ENCODE measurements around the gene FAM53B.

FAM53B gene

GRCh38 chr10:124640538-124641231 lies 103.5 kb downstream of the FAM53B start:
- no peak for TF ChIP-seq CTCF (IDR thresholded peaks at IDR 0.05)

- no peak for TF ChIP-seq CTCF (IDR thresholded peaks at IDR 0.05)
These were observed 104.1 kb downstream of the FAM53B start for GRCh38 chr10:124640056-124640455.

GRCh38 chr10:124639646-124640045 lies 104.5 kb downstream of the FAM53B start:
- no peak for TF ChIP-seq CTCF (IDR thresholded peaks at IDR 0.05)

- TF ChIP-seq CTCF (IDR thresholded peaks at IDR 0.05), result no peak
These were observed 105.0 kb downstream of the FAM53B start for GRCh38 chr10:124639206-124639605.

GRCh38 chr10:124637746-124638145 lies 106.4 kb downstream of the FAM53B start:
- no peak for TF ChIP-seq CTCF (IDR thresholded peaks at IDR 0.05)

GRCh38 chr10:124637091-124637700 lies 107.0 kb downstream of the FAM53B start:
- TF ChIP-seq CTCF (IDR thresholded peaks at IDR 0.05), result no peak

- TF ChIP-seq CTCF (IDR thresholded peaks at IDR 0.05), result no peak
These were observed 107.7 kb downstream of the FAM53B start for GRCh38 chr10:124636271-124636995.
